A673 (cell line): ENCODE data around the gene PMPCA. TPM values are rescaled to one million over a fixed set of nuclear protein-coding genes. Genes with fewer than 3 reads are reported as not detected.

Experiments used
- BruUV-seq: library from RNA; stranded (reverse); fragments of 400-500 nt; replicated peaks from 2 replicates; lab custom pipeline; 2021; lab: Mats Ljungman, UMichigan
- CTCF ChIA-PET: fragments of 300-600 bp; sonication (Branson Sonifier 250); formaldehyde crosslinking; loops from one replicate; lab custom pipeline; 2022; ENCODE audit warnings: antibody characterized with exemption; lab: Charles Lee
- POLR2A ChIA-PET: fragments of 300-600 bp; sonication (Branson Sonifier 250); formaldehyde crosslinking; loops from one replicate; lab custom pipeline; 2022; ENCODE audit warnings: antibody characterized with exemption; ENCODE audit not compliant: low non-redundant PET; lab: Charles Lee
- DNase-seq: peaks from one replicate; pipeline ENCODE4 v3.0.0-alpha.2; 2015; ENCODE audit warnings: low spot score
- H3K27ac ChIP-seq: fragments of 200-600 bp; sonication (generic); 2 replicates; pipeline ENCODE4 v1.5.1; 2016; ENCODE audit warnings: mixed run types, low read depth, mild to moderate bottlenecking, mixed read lengths, antibody characterized with exemption, low read length; ENCODE audit not compliant: poor library complexity, severe bottlenecking
- H3K27me3 ChIP-seq: fragments of 200-600 bp; sonication (generic); replicated peaks from 2 replicates; pipeline ENCODE4 v1.6.1; 2017; ENCODE audit warnings: mixed run types, low read depth, mild to moderate bottlenecking, mixed read lengths, antibody characterized with exemption, low read length; ENCODE audit not compliant: insufficient read depth, poor library complexity
- H3K36me3 ChIP-seq: fragments of 200-600 bp; sonication (generic); 2 replicates; pipeline ENCODE4 v1.6.1; 2016; ENCODE audit warnings: mixed run types, mild to moderate bottlenecking, mixed read lengths, antibody characterized with exemption, low read length; ENCODE audit not compliant: insufficient read depth, poor library complexity, severe bottlenecking
- H3K4me1 ChIP-seq: fragments of 200-600 bp; sonication (generic); 2 replicates; pipeline ENCODE4 v1.6.1; 2017; ENCODE audit warnings: mixed run types, mild to moderate bottlenecking, mixed read lengths, antibody characterized with exemption, low read length; ENCODE audit not compliant: insufficient read depth, poor library complexity, severe bottlenecking
- H3K4me3 ChIP-seq: fragments of 200-600 bp; sonication (generic); 2 replicates; pipeline ENCODE4 v1.5.1; 2016; ENCODE audit warnings: low read depth, mixed run types, mild to moderate bottlenecking, mixed read lengths, low read length; ENCODE audit not compliant: poor library complexity, severe bottlenecking
- H3K9me3 ChIP-seq: fragments of 200-600 bp; sonication (generic); 2 replicates; pipeline ENCODE4 v1.6.1; 2016; ENCODE audit warnings: mixed run types, low read depth, mild to moderate bottlenecking, mixed read lengths, antibody characterized with exemption, low read length; ENCODE audit not compliant: poor library complexity, severe bottlenecking
- EZH2 ChIP-seq: fragments of 200-600 bp; sonication (generic); IDR thresholded peaks from 2 replicates; pipeline ENCODE4 v1.6.1; 2017; ENCODE audit warnings: borderline replicate concordance, low read depth, mild to moderate bottlenecking, mixed read lengths, antibody characterized with exemption, low read length; ENCODE audit not compliant: poor library complexity, severe bottlenecking
- intact Hi-C: fragments of 100-400 bp; cut with micrococcal nuclease; formaldehyde crosslinking; loops from one replicate; pipeline ENCODE4 v1.10.0; 2022; ENCODE audit not compliant: unreplicated experiment
- total RNA-seq: library from RNA; stranded (reverse); gene quantifications from 2 replicates; pipeline ENCODE4 v1.2.3, GENCODE V29; 2021
- TF ChIP-seq, protein P1 (sequence below): fragments of 300-800, 200-600 bp; sonication (generic); conservative IDR thresholded peaks from 2 replicates; pipeline ENCODE4 v1.5.1; 2017; ENCODE audit warnings: low read depth, mild to moderate bottlenecking, antibody characterized with exemption, low read length, moderate library complexity, mixed read lengths

Gene PMPCA
- total RNA-seq, 1 experiment from 2014 or later = 94.8 TPM

DNA sequence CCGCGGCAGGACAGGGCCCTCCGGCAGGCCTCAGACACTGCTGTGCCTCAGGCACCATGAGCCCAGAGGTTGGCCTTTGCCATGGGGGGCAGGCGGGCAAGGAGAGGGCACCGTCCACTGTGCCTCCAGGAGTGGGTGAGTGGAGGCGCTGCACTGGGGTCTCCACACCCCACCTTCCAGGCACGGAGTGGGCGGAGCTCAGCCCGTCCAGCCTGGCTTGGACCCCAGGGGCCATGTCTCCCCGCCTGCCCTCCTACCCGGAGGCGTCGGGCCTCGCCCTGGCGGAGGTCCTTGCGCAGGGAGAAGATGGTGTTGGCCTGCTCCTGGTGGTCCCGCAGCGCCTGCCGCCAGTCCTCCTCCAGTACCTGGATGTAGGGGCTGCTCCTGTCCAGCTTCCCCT, 40.4 kb upstream of the PMPCA start:
- H3K27me3 ChIP-seq = no peaks in the 10 kb centered on the region
- no peak for DNase-seq
- H3K4me3 ChIP-seq = no peak overlapping the region
- no peaks in the 10 kb centered on the region for H3K4me1 ChIP-seq
- POLR2A ChIA-PET = no interaction called here
- no peaks in the 10 kb centered on the region for H3K36me3 ChIP-seq
- no peaks in the 10 kb centered on the region for H3K9me3 ChIP-seq
- intact Hi-C loops = no loop called here
- BruUV-seq = no TSS peak
- CTCF ChIA-PET = no interaction called here
- no peak for TF ChIP-seq EZH2
- TF ChIP-seq, protein P1, sequence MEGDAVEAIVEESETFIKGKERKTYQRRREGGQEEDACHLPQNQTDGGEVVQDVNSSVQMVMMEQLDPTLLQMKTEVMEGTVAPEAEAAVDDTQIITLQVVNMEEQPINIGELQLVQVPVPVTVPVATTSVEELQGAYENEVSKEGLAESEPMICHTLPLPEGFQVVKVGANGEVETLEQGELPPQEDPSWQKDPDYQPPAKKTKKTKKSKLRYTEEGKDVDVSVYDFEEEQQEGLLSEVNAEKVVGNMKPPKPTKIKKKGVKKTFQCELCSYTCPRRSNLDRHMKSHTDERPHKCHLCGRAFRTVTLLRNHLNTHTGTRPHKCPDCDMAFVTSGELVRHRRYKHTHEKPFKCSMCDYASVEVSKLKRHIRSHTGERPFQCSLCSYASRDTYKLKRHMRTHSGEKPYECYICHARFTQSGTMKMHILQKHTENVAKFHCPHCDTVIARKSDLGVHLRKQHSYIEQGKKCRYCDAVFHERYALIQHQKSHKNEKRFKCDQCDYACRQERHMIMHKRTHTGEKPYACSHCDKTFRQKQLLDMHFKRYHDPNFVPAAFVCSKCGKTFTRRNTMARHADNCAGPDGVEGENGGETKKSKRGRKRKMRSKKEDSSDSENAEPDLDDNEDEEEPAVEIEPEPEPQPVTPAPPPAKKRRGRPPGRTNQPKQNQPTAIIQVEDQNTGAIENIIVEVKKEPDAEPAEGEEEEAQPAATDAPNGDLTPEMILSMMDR = no peak
- no peak overlapping the region for H3K27ac ChIP-seq

DNA sequence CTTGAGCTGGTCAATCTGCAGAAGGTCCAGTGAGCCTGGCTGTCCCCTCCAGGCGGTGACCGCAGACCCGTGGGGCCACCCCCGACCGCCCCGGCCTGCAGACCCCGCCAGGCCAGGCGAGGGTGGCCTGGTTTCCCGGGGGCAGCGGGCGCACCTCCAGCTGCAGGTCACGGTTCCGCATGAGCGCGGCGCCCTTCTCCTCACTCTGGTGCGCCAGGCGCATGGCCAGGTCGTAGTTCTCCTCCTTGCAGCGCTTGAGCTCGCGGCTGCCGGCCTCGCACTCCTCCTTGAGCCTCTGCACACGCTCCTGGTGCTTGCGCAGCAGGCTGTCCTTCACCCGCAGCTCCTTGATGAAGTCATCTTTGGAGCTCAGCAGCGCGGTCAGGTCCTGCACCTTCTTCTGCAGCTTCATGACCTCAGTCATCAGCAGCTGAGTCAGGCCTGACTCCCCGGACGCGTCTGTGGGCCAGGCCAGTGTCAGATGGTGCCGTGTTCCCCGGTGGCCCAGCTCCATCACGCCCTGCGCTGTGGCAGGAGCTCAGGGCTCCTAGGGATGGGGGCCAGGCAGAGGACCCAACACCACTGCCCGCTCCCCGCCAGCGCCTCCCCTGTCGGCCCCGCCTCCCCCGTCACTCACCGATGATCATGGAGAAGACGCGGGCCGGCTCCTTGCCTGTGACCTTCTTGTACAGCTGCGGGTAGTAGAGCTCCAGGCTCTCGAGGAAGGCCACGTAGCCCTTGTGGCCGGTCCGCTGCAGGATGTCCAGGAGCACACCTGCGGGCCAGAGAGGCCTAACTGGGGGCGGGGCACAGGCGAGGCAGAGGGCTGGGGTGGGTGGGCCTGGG, 39.5 kb upstream of the PMPCA start:
- H3K36me3 ChIP-seq = no peaks in the 10 kb centered on the region
- no peak overlapping the region for H3K27ac ChIP-seq
- H3K27me3 ChIP-seq = no peaks in the 10 kb centered on the region
- H3K4me3 ChIP-seq = no peak overlapping the region
- no peak for TF ChIP-seq EZH2
- TF ChIP-seq, protein P1 = no peak
- CTCF ChIA-PET = no interaction called here
- POLR2A ChIA-PET = interaction anchor here (0.6 kb wide), 1 partner anchor 80 kb away, joined by 3 read pairs; no protein-coding TSS in a partner anchor
- intact Hi-C loops = no loop called here
- no TSS peak for BruUV-seq
- DNase-seq = no peak
- H3K9me3 ChIP-seq = no peaks in the 10 kb centered on the region
- no peaks in the 10 kb centered on the region for H3K4me1 ChIP-seq

DNA sequence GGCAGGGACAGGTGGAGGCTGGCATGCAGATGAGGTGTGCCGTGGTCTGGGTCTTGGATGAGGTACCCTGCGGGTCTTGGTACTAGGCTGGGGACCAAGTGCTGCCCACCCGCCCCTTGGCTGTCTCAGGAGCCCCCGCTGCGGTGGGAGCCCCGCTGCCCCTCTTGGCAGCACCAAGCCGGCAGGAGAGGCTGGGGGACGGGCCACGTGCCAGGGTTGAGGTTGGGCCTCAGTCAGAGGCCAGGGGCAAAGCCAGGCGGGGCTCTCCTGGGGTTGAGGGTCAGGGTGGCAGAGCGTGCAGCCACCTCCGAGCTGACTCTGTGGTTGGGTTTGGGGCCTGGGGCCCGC, 39.0 kb upstream of the PMPCA start:
- TF ChIP-seq EZH2 = no peak
- TF ChIP-seq, protein P1 = no peak
- no TSS peak for BruUV-seq
- H3K4me3 ChIP-seq = no peak overlapping the region
- DNase-seq = no peak
- H3K4me1 ChIP-seq = no peaks in the 10 kb centered on the region
- ChIA-PET POLR2A (no interaction called here), CTCF (no interaction called here)
- H3K27me3 ChIP-seq = no peaks in the 10 kb centered on the region
- no peaks in the 10 kb centered on the region for H3K9me3 ChIP-seq
- intact Hi-C loops = no loop called here
- no peak overlapping the region for H3K27ac ChIP-seq
- no peaks in the 10 kb centered on the region for H3K36me3 ChIP-seq
